PC-9 (cell line): ENCODE measurements around the gene NFYC. TPM values are rescaled to one million over a fixed set of nuclear protein-coding genes. Genes with fewer than 3 reads are reported as not detected.

ENCODE experiments used
- BruUV-seq: library from RNA; stranded (reverse); fragments of 400-500 nt; replicated peaks from 2 replicates; lab custom pipeline; 2021; lab: Mats Ljungman, UMichigan
- CTCF ChIA-PET: fragments of 300-600 bp; sonication (Branson Sonifier 250); formaldehyde crosslinking; loops from one replicate; lab custom pipeline; 2022; ENCODE audit warnings: antibody characterized with exemption; lab: Charles Lee
- POLR2A ChIA-PET: fragments of 300-600 bp; sonication (Branson Sonifier 250); formaldehyde crosslinking; loops from one replicate; lab custom pipeline; 2022; ENCODE audit warnings: antibody characterized with exemption; ENCODE audit not compliant: unreplicated experiment; lab: Charles Lee
- DNase-seq, 2 experiments: peaks; one replicate each; pipeline versions ENCODE4 v3.0.0 to v3.0.0-alpha.2; 2015 to 2022; ENCODE audit warnings: mixed read lengths in 1 of 2
- H2AFZ ChIP-seq: fragments of 200-600 bp; sonication (generic); 2 replicates; pipeline ENCODE4 v1.8.1; 2017; ENCODE audit warnings: antibody characterized with exemption
- H3F3A ChIP-seq: fragments of 200-600 bp; sonication (generic); 2 replicates; pipeline ENCODE4 v1.8.1; 2017; ENCODE audit warnings: antibody characterized with exemption, mild to moderate bottlenecking, low read depth; ENCODE audit not compliant: insufficient read depth
- H3K27ac ChIP-seq: fragments of 200-600 bp; sonication (generic); 2 replicates; pipeline ENCODE4 v1.6.1; 2016; ENCODE audit warnings: mixed run types
- H3K27me3 ChIP-seq: fragments of 200-600 bp; sonication (generic); 2 replicates; pipeline ENCODE4 v1.6.1; 2016; ENCODE audit warnings: low read depth, mixed run types; ENCODE audit not compliant: insufficient read depth
- H3K36me3 ChIP-seq: fragments of 200-600 bp; sonication (generic); 2 replicates; pipeline ENCODE4 v1.6.1; 2016; ENCODE audit warnings: low read depth, mixed run types
- H3K4me1 ChIP-seq: fragments of 200-600 bp; sonication (generic); replicated peaks from 2 replicates; pipeline ENCODE4 v1.6.1; 2016; ENCODE audit warnings: mixed run types; ENCODE audit not compliant: insufficient read depth
- H3K4me2 ChIP-seq: fragments of 200-600 bp; sonication (generic); 2 replicates; pipeline ENCODE4 v1.6.1; 2017; ENCODE audit warnings: mixed run types
- H3K4me3 ChIP-seq: fragments of 200-600 bp; sonication (generic); 2 replicates; pipeline ENCODE4 v1.6.1; 2016; ENCODE audit warnings: mixed run types
- H3K79me2 ChIP-seq: fragments of 200-600 bp; sonication (generic); 2 replicates; pipeline ENCODE4 v1.6.1; 2017; ENCODE audit warnings: low read depth, mixed run types
- H3K9me2 ChIP-seq: fragments of 200-600 bp; sonication (generic); 2 replicates; pipeline ENCODE4 v1.8.1; 2017; ENCODE audit warnings: mild to moderate bottlenecking; ENCODE audit not compliant: insufficient read depth
- H3K9me3 ChIP-seq: fragments of 200-600 bp; sonication (generic); 2 replicates; pipeline ENCODE4 v1.8.1; 2016; ENCODE audit warnings: low read depth; ENCODE audit not compliant: insufficient read depth
- H4K20me1 ChIP-seq: fragments of 200-600 bp; sonication (generic); 2 replicates; pipeline ENCODE4 v1.8.1; 2017; ENCODE audit not compliant: insufficient read depth
- EZH2 ChIP-seq: fragments of 200-600 bp; sonication (generic); IDR thresholded peaks from 2 replicates; pipeline ENCODE4 v1.8.0; 2017; ENCODE audit warnings: antibody characterized with exemption, low read depth
- intact Hi-C: fragments of 100-400 bp; cut with micrococcal nuclease; formaldehyde crosslinking; loops from one replicate; pipeline ENCODE4 v1.10.0; 2022; ENCODE audit not compliant: unreplicated experiment
- total RNA-seq: library from RNA; stranded (reverse); gene quantifications from 2 replicates; pipeline ENCODE4 v1.2.3, GENCODE V29; 2021
- TF ChIP-seq, protein P1 (sequence below): fragments of 200-600 bp; sonication (generic); conservative IDR thresholded peaks from 2 replicates; pipeline ENCODE4 v1.6.1; 2017; ENCODE audit warnings: mixed run types, antibody characterized with exemption, mild to moderate bottlenecking, moderate library complexity

The NFYC gene
- total RNA-seq, 1 experiment from 2014 or later: 91.1 TPM

- Histone ChIP-seq H3K79me2 (no peaks in the 10 kb centered on the region), H3K9me3 (no peaks in the 10 kb centered on the region), H3K9me2 (no peaks in the 10 kb centered on the region), H3F3A (peaks cover 21% of the 10 kb centered on the region), H3K36me3 (0 out of 2 replicates have a peak, but pooled peaks cover 25% of the 10 kb centered on the region), H2AFZ (no peak overlapping the region), H3K27ac (no peak overlapping the region), H3K4me3 (no peak overlapping the region), H4K20me1 (no peaks in the 10 kb centered on the region), H3K4me2 (no peak overlapping the region), H3K4me1 (no peaks in the 10 kb centered on the region), H3K27me3 (no peaks in the 10 kb centered on the region)
- TF ChIP-seq, protein P1, sequence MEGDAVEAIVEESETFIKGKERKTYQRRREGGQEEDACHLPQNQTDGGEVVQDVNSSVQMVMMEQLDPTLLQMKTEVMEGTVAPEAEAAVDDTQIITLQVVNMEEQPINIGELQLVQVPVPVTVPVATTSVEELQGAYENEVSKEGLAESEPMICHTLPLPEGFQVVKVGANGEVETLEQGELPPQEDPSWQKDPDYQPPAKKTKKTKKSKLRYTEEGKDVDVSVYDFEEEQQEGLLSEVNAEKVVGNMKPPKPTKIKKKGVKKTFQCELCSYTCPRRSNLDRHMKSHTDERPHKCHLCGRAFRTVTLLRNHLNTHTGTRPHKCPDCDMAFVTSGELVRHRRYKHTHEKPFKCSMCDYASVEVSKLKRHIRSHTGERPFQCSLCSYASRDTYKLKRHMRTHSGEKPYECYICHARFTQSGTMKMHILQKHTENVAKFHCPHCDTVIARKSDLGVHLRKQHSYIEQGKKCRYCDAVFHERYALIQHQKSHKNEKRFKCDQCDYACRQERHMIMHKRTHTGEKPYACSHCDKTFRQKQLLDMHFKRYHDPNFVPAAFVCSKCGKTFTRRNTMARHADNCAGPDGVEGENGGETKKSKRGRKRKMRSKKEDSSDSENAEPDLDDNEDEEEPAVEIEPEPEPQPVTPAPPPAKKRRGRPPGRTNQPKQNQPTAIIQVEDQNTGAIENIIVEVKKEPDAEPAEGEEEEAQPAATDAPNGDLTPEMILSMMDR: no peak
- no peak for TF ChIP-seq EZH2
- no peak for DNase-seq
- CTCF ChIA-PET: no interaction called here
- no TSS peak for BruUV-seq
- intact Hi-C loops: loop anchor here (5.0 kb wide), 1 partner anchor 158 kb away; no protein-coding TSS in a partner anchor
- POLR2A ChIA-PET: no interaction called here
Observed at GRCh38 chr1:40770296-40771070, 79.0 kb downstream of the NFYC start.

- no peak overlapping the region for H3K4me2 ChIP-seq
- intact Hi-C loops: loop anchor here (5.0 kb wide), 1 partner anchor 160 kb away; no protein-coding TSS in a partner anchor
- no peaks in the 10 kb centered on the region for H3K79me2 ChIP-seq
- TF ChIP-seq, protein P1: no peak
- TF ChIP-seq EZH2: no peak
- H3F3A ChIP-seq: peaks cover 21% of the 10 kb centered on the region
- ChIA-PET POLR2A (no interaction called here), CTCF (interaction anchor here (1.0 to 1.3 kb wide), 2 partner anchors 81 to 180 kb away, joined by 3 to 4 read pairs; no protein-coding TSS in a partner anchor)
- H3K27me3 ChIP-seq: no peaks in the 10 kb centered on the region
- no peak overlapping the region for H3K27ac ChIP-seq
- no peaks in the 10 kb centered on the region for H3K4me1 ChIP-seq
- H2AFZ ChIP-seq: no peak overlapping the region
- 0 out of 2 replicates have a peak, but pooled peaks cover 11% of the 10 kb centered on the region for H3K36me3 ChIP-seq
- no peaks in the 10 kb centered on the region for H3K9me3 ChIP-seq
- DNase-seq: no peak
- H4K20me1 ChIP-seq: no peaks in the 10 kb centered on the region
- BruUV-seq: no TSS peak
- H3K4me3 ChIP-seq: no peak overlapping the region
- no peaks in the 10 kb centered on the region for H3K9me2 ChIP-seq
Observed at GRCh38 chr1:40772146-40772955, 80.8 kb downstream of the NFYC start.

DNA sequence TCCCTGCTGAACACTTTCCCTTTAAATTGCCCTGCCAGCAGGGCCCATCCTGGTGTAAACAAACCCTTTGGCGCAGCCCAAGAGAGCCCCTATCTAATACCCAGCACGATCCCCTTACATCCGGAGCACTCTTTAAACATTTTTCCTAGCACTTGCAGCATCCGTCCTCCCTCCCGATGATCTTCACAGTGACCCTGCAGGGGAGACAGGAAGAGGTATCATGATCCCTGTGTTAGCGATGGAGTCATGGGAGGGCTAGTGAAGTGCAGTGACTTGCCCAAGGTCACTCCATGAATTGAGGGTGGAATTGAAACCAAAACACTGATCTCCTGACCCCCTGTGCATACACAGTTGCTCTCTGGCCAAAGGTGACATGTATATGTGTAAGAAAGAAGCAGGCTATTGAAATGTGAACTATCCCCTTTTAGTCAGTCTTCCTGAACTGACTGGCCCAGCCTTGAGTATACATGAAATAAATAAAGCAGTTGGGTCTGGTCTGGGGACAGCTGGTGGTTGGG lies 82.3 kb downstream of the NFYC start:
- Histone ChIP-seq H3K36me3 (no peaks in the 10 kb centered on the region), H3F3A (peaks cover 21% of the 10 kb centered on the region), H3K9me3 (no peaks in the 10 kb centered on the region), H2AFZ (no peak overlapping the region), H3K79me2 (no peaks in the 10 kb centered on the region), H3K27me3 (no peaks in the 10 kb centered on the region), H3K9me2 (no peaks in the 10 kb centered on the region), H4K20me1 (no peaks in the 10 kb centered on the region), H3K4me2 (no peak overlapping the region), H3K27ac (no peak overlapping the region), H3K4me1 (no peaks in the 10 kb centered on the region), H3K4me3 (no peak overlapping the region)
- POLR2A ChIA-PET: no interaction called here
- DNase-seq: no peak
- no peak for TF ChIP-seq EZH2
- TF ChIP-seq, protein P1: no peak
- intact Hi-C loops: loop anchor here (1.0 to 5.0 kb wide), 4 partner anchors 76 to 229 kb away; no protein-coding TSS in a partner anchor
- CTCF ChIA-PET: interaction anchor here (1.0 to 2.2 kb wide), 6 partner anchors 9 to 181 kb away, joined by 3 to 16 read pairs (median 7); no protein-coding TSS in a partner anchor
- BruUV-seq: no TSS peak
